Spleen (tissue), 7 donors: Measurements from ENCODE around the gene EBLN1.

Experiments
- POLR2A ChIP-seq, 3 donors: fragments of 450-650 bp; IDR thresholded peaks; one replicate each; pipeline ENCODE4 v1.5.1; 2017; ENCODE audit warnings: antibody characterized with exemption in 3 of 3, mild to moderate bottlenecking in 1 of 3
- POLR2AphosphoS5 ChIP-seq, 3 donors: sonication (generic); formaldehyde crosslinking; IDR thresholded peaks; one replicate each; pipeline ENCODE4 v1.5.1; 2017; ENCODE audit warnings: antibody characterized with exemption in 3 of 3
- TF ChIP-seq, protein P1 (sequence below), 11 experiments: fragments of 200-600 bp in 7 of 11; fragments of 450-650 bp in 4 of 11; sonication (generic) in 4 of 11; IDR thresholded peaks in 8 of 11; conservative IDR thresholded peaks in 3 of 11; 1 replicate in 7 of 11; 2 replicates in 4 of 11; pipeline versions ENCODE4 v1.4.0 to v1.8.0; 2016 to 2021; ENCODE audit warnings: antibody characterized with exemption in 11 of 11, inconsistent platforms in 4 of 11, mild to moderate bottlenecking in 1 of 11
- donor health status: DM: no; HTN: no; CAD: no; lungs with moderate emphysema.
- donor health status: DM: no; HTN: no; CAD: no.
- donor health status: DM: no; HTN: no; CAD: no.

- TF ChIP-seq, protein P1, sequence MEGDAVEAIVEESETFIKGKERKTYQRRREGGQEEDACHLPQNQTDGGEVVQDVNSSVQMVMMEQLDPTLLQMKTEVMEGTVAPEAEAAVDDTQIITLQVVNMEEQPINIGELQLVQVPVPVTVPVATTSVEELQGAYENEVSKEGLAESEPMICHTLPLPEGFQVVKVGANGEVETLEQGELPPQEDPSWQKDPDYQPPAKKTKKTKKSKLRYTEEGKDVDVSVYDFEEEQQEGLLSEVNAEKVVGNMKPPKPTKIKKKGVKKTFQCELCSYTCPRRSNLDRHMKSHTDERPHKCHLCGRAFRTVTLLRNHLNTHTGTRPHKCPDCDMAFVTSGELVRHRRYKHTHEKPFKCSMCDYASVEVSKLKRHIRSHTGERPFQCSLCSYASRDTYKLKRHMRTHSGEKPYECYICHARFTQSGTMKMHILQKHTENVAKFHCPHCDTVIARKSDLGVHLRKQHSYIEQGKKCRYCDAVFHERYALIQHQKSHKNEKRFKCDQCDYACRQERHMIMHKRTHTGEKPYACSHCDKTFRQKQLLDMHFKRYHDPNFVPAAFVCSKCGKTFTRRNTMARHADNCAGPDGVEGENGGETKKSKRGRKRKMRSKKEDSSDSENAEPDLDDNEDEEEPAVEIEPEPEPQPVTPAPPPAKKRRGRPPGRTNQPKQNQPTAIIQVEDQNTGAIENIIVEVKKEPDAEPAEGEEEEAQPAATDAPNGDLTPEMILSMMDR (IDR thresholded peaks at IDR 0.05 in 8 of 11, conservative IDR thresholded peaks at IDR 0.05 in 3 of 11), result no peak
- TF ChIP-seq POLR2AphosphoS5 (IDR thresholded peaks at IDR 0.05) (no peak), POLR2A (IDR thresholded peaks at IDR 0.05) (no peak)
Observed at GRCh38 chr10:22226599-22226998, 8.8 kb upstream of the EBLN1 start.
